K562 (cell line): ENCODE measurements around the gene ZNF800. TPM values are rescaled to one million over a fixed set of nuclear protein-coding genes. Genes with fewer than 3 reads are reported as not detected.

Experiments used
- AFF1 ChIP-seq, 2 experiments: fragments of 450-650 bp; IDR thresholded peaks; 2 replicates each; pipeline ENCODE4 v1.6.1; 2018; ENCODE audit warnings: mild to moderate bottlenecking in 2 of 2, low read depth in 1 of 2; ENCODE audit not compliant: partially characterized antibody in 2 of 2
- BCL6 ChIP-seq: fragments of 250-450 bp; sonication (Bioruptor Pico); IDR thresholded peaks from 2 replicates; pipeline ENCODE4 v1.4.0; 2020
- C11orf30 ChIP-seq: fragments of 450-650 bp; IDR thresholded peaks from 2 replicates; pipeline ENCODE4 v1.6.1; 2016; ENCODE audit warnings: low read depth, mild to moderate bottlenecking
- E2F6 ChIP-seq, 2 experiments: IDR thresholded peaks; 2 replicates each; pipeline ENCODE4 v1.6.1; 2011; ENCODE audit warnings: borderline replicate concordance in 1 of 2, control low read depth in 1 of 2, low read depth in 1 of 2, low read length in 1 of 2, mild to moderate bottlenecking in 1 of 2, mixed read lengths in 1 of 2, moderate library complexity in 1 of 2; ENCODE audit not compliant: insufficient read depth in 1 of 2, insufficient read length in 1 of 2, poor library complexity in 1 of 2, severe bottlenecking in 1 of 2; ENCODE audit errors: extremely low read depth in 1 of 2
- FOXA1 ChIP-seq: fragments of 450-650 bp; IDR thresholded peaks from 2 replicates; pipeline ENCODE4 v1.6.1; 2016; ENCODE audit warnings: mild to moderate bottlenecking, borderline replicate concordance
- FUS ChIP-seq: fragments of 200-400 bp; formaldehyde crosslinking; optimal IDR thresholded peaks from 2 replicates; pipeline ENCODE3; 2017; ENCODE audit warnings: low read depth, low read length
- PHF20 ChIP-seq: fragments of 450-650 bp; IDR thresholded peaks from 2 replicates; pipeline ENCODE4 v1.6.1; 2018; ENCODE audit not compliant: partially characterized antibody
- POLR2AphosphoS2 ChIP-seq: IDR thresholded peaks from 2 replicates; pipeline ENCODE4 v1.6.1; 2012; ENCODE audit warnings: low read length, improper control_type of control experiment
- PURB ChIP-seq: sonication (generic); formaldehyde crosslinking; IDR thresholded peaks from 2 replicates; pipeline ENCODE4 v1.9.0; 2021; ENCODE audit warnings: low read depth, mild to moderate bottlenecking, missing genetic modification reagents
- RBM17 ChIP-seq: fragments of 200-400 bp; formaldehyde crosslinking; IDR thresholded peaks from 2 replicates; pipeline ENCODE4 v1.6.1; 2017; ENCODE audit warnings: low read depth, mild to moderate bottlenecking, low read length, borderline replicate concordance
- ZNF217 ChIP-seq: sonication (generic); formaldehyde crosslinking; IDR thresholded peaks from 2 replicates; pipeline ENCODE4 v1.8.0; 2022; ENCODE audit warnings: mild to moderate bottlenecking, missing genetic modification reagents
- polyA plus RNA-seq, 8 experiments: library from polyadenylated mRNA; depleted of rRNA in 4 of 8; stranded (reverse) in 5 of 8; unstranded in 3 of 8; fragments of >200 nt; fragmentation: Nextera tagmentation in 2 of 8; fragmentation: Illumina TruSeq in 1 of 8; extraction: Ambion mirVana in 2 of 8; extraction: Trizol in 1 of 8; gene quantifications; 2 replicates each; pipeline versions ENCODE4 v1.2.1 to v1.2.3, GENCODE V29; 2011 to 2014; ENCODE audit warnings: inconsistent platforms in 1 of 8, missing spikeins in 1 of 8
- total RNA-seq, 7 experiments: library from RNA; depleted of rRNA in 6 of 7; stranded (reverse); fragments of >200 nt in 6 of 7; fragmentation: Illumina TruSeq in 2 of 7; extraction: Trizol in 2 of 7; gene quantifications; 2 replicates each; pipeline versions ENCODE4 v1.2.1 to v1.2.3, GENCODE V29; 2011 to 2021; ENCODE audit warnings: low replicate concordance in 1 of 7
- TF ChIP-seq, protein P1 (sequence below): fragments of 250-450 bp; sonication (Bioruptor Pico); IDR thresholded peaks from 2 replicates; pipeline ENCODE4 v1.9.0; 2021; ENCODE audit warnings: mild to moderate bottlenecking, inconsistent platforms
- TF ChIP-seq, protein P2 (sequence below): fragments of 450-650 bp; formaldehyde crosslinking; IDR thresholded peaks from 2 replicates; pipeline ENCODE4 v1.4.0; 2020; ENCODE audit warnings: mild to moderate bottlenecking
- TF ChIP-seq, protein P3 (sequence below): sonication (generic); formaldehyde crosslinking; IDR thresholded peaks from 2 replicates; pipeline ENCODE4 v1.9.0; 2022; ENCODE audit warnings: mild to moderate bottlenecking, missing genetic modification reagents
- TF ChIP-seq, protein P4 (sequence below): sonication (generic); formaldehyde crosslinking; IDR thresholded peaks from 2 replicates; pipeline ENCODE4 v1.8.0; 2023; ENCODE audit warnings: mild to moderate bottlenecking, missing genetic modification reagents

ZNF800 gene
- total and polyA plus RNA-seq, 9 of the 15 experiments (the other 6 are each of a cell fraction or from before 2014, with no cell fraction given), result 7.5 to 58.3 (median 33.4) TPM

- TF ChIP-seq ZNF217 (no peak), PHF20 (no peak), RBM17 (no peak), C11orf30 (no peak), FOXA1 (no peak), POLR2AphosphoS2 (no peak), BCL6 (CRISPR knock-in tag) (no peak), AFF1 (IDR thresholded peaks at IDR 0.05; ENCODE audit: low read depth in 1 of 2, partially characterized antibody in 2 of 2) (peak in 1 of 2 experiments; percentile 58), E2F6 (IDR thresholded peaks at IDR 0.05; ENCODE audit: borderline replicate concordance in 1 of 2, extremely low read depth in 1 of 2, insufficient read depth in 1 of 2, insufficient read length in 1 of 2, low read depth in 1 of 2, low read length in 1 of 2, poor library complexity in 1 of 2, severe bottlenecking in 1 of 2) (peak; percentile 44 to 73), PURB (no peak), FUS (peak; percentile 92)
- TF ChIP-seq, protein P1, sequence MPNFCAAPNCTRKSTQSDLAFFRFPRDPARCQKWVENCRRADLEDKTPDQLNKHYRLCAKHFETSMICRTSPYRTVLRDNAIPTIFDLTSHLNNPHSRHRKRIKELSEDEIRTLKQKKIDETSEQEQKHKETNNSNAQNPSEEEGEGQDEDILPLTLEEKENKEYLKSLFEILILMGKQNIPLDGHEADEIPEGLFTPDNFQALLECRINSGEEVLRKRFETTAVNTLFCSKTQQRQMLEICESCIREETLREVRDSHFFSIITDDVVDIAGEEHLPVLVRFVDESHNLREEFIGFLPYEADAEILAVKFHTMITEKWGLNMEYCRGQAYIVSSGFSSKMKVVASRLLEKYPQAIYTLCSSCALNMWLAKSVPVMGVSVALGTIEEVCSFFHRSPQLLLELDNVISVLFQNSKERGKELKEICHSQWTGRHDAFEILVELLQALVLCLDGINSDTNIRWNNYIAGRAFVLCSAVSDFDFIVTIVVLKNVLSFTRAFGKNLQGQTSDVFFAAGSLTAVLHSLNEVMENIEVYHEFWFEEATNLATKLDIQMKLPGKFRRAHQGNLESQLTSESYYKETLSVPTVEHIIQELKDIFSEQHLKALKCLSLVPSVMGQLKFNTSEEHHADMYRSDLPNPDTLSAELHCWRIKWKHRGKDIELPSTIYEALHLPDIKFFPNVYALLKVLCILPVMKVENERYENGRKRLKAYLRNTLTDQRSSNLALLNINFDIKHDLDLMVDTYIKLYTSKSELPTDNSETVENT (CRISPR knock-in tag), result no peak
- TF ChIP-seq, protein P2, sequence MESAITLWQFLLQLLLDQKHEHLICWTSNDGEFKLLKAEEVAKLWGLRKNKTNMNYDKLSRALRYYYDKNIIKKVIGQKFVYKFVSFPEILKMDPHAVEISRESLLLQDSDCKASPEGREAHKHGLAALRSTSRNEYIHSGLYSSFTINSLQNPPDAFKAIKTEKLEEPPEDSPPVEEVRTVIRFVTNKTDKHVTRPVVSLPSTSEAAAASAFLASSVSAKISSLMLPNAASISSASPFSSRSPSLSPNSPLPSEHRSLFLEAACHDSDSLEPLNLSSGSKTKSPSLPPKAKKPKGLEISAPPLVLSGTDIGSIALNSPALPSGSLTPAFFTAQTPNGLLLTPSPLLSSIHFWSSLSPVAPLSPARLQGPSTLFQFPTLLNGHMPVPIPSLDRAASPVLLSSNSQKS, result no peak
- TF ChIP-seq, protein P3, sequence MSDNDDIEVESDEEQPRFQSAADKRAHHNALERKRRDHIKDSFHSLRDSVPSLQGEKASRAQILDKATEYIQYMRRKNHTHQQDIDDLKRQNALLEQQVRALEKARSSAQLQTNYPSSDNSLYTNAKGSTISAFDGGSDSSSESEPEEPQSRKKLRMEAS (CRISPR knock-in tag), result peak; percentile 91
- TF ChIP-seq, protein P4, sequence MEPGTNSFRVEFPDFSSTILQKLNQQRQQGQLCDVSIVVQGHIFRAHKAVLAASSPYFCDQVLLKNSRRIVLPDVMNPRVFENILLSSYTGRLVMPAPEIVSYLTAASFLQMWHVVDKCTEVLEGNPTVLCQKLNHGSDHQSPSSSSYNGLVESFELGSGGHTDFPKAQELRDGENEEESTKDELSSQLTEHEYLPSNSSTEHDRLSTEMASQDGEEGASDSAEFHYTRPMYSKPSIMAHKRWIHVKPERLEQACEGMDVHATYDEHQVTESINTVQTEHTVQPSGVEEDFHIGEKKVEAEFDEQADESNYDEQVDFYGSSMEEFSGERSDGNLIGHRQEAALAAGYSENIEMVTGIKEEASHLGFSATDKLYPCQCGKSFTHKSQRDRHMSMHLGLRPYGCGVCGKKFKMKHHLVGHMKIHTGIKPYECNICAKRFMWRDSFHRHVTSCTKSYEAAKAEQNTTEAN (CRISPR knock-in tag), result 0 out of 2 replicates have a peak, but pooled peaks have one; percentile 52
These were observed 334 bp downstream of the ZNF800 start (continued) for GRCh38 chr7:127392182-127392565.
